SIG-M5 (cell line): ENCODE measurements around the gene B4GALT5.

Experiments used
- DNase-seq: peaks from one replicate; lab custom pipeline; 2025; lab: John Stamatoyannopoulos, UW

Gene B4GALT5

DNA sequence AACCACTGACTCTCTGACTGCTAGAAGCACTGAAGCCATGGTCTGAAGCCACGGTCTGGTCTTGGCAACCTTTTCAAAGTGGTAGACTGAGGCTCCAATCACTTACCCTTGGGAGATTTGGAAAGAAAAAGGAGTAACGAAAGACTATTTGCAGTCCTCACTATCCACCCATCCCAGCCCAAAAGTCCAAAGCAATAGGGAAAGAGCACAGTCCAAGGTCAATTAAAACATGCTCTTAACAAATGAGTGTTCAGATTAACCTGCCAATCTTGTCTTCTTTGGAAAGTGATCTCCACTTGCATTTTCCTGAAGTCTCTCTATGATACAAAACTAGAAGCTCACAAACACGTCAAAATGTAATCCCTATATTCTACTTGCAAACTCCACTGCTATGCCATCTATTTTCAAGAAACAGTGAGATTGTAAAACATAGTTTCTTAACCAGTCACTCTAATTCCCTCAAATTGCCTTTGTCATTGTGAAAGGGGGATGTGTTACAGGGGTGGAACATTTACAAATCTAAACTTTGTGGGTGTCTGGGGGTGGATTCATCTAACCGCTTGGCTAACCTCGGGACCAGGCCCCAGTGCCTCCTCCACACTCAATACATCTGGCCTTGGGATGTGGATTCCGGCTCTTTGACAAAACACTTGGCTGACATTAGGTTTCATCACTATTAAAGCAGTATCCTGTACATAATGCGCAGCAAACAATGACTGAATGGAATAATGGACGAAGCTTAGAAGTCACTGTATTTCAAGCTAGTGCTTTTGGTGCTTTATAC, 56.4 kb downstream of the B4GALT5 start:
- no peak for DNase-seq

DNA sequence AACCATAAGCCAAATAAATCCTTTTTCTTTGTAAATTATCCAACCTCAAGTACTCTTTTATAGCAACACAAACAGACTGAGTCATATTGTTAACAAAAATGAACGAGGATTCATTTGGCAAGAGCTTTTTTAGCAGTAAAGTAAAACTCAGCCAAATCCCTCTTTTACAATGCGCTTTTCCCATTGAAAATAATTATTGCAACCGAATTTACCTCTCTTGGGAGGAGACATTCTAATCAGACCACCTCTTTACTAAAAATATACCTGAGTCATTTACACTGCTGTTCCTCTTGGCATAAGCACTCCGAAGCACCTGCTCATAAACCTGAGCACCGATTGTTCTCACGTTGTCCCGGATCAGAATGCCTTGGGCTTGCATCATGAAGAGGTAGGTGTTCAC, 57.4 kb downstream of the B4GALT5 start:
- no peak for DNase-seq

DNA sequence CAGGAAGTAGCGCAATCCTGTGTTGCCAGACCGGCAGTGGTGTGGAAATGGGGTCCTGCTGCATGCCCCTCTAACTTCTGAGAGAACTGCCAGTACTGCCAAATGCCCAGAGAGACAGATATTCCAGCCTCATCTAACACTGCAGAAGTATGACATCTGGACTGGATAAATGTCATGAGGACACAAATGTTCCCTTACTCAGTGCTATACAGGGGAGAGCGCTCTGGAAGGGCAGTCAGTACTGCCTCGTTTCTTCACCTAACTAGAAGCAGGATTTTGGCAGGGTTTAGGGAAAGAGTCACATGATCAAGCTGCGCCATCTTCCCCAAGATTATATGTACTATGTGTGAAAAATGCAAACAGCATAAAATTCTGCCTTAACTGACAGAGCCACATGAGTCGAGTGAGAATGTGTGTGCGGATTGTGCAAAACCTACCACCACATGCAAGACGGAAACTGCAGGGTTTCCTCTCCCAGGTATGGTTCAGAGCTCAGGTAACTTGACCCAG, 59.7 kb downstream of the B4GALT5 start:
- DNase-seq: no peak

DNA sequence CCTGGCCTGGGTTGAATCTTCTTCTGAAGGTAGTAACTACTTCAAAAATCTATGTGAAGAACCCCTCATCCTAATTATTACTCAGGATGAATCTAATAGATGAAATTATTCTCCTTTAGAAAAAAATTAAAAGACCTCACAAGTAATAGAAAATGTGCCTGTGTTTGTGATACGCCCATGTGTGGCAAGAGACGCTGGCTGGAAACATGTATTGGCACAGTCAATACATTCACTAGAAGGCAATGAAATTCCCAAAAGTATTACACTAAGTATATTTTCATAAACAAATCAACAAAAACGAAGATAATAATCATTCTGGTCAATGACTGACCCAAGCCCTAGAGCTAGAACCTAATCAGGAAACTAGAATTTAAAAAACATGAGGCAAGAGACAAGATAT, 64.0 kb downstream of the B4GALT5 start:
- no peak for DNase-seq

DNA sequence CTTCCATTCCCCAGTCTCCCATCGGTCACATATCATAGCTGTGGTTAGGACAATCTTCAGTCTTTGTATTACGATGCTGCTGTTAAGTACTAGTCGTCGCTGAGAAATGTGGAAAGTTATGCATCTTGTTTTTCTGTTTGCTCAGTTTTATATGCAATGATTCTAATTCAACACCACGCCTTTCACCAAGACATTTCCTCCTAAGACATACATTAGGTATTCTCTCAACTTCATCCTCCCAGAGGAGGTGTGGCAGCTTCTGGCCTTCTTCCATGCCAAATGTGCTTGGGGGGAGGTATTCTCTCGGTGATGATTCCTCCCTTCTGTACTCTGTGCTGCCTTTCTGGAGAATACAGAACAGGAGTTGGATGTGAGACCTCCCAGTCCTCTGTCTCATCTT, 66.1 kb downstream of the B4GALT5 start:
- no peak for DNase-seq

DNA sequence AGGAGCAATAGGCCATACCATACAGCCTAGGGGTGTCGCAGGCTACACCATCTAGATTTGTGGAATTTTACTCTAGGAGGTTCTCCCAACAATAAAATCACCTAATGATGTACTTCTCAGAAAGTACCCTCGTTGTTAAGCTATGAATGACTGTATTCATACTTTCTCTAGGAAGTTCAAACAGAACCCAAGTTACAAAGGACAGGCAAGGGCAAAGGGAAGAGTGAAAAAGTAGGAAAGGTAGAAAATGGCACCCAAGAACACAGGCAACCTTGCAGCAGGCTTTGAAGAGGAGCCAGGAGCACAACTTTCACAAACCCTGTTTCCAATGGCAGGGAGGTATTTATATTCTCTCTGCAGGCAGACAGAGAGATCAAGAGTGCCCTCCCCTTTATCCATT, 67.2 kb downstream of the B4GALT5 start:
- DNase-seq: no peak

DNA sequence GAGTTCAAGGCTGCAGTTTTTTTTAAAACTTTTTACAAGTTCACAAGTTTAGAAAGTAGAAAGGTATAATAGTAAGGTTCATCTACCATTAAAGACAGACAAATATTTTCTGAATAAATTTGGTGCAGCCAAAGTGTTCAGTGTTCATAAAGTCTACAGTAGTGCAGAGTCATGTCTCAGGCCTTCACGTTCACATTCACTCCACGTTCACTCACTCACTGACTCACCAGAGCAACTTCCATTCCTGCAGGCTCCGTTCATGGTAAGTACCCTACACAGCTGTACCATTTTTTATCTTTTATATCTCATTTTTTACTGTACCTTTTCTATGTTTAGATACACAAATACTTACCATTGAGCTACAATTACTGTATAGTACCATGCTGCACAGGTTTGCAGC, 67.6 kb downstream of the B4GALT5 start:
- no peak for DNase-seq

DNA sequence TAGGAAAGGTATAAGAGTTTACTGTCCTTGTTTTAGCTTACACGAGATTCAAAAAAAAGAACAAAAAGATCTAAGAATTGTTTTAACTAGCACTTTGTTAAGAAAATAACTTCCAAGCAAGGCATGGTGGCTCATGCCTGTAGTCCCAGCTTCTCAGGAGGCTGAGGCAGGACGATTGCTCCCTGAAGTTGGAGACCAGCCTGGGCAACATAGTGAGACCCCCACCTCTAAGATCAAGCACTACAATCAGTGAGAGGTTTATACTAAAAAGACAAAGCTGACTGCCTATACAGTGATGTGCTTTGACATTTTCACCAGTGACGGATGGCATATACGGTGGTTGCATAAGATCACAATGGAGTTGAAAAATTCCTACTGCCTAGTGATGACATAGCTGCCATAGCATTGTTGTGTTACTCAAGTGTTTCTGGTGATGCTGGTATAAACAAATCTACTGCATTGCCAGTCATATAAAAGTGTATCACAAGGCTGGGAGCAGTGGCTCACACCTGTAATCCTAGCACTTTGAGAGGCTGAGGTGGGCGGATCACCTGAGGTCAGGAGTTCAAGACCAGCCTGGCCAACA, 68.6 kb downstream of the B4GALT5 start:
- no peak for DNase-seq

DNA sequence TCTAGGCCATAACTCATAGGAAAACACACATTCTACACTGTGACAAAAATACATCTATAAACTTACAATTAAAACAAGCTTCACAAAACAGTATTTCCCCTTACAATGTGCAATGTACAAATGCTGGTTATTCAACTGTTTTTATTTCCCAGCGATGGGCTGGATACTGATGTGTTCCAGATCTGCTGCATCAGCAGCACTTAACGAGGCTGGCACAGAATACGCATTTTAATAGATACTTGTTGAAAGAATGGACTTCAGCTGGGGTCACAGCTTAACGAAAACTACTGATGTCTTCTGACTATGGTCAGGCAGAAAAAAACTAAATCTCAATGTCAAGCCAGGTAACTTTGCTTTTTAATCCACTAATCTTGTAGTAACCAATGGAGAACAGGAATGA, 70.9 kb downstream of the B4GALT5 start:
- DNase-seq: no peak

DNA sequence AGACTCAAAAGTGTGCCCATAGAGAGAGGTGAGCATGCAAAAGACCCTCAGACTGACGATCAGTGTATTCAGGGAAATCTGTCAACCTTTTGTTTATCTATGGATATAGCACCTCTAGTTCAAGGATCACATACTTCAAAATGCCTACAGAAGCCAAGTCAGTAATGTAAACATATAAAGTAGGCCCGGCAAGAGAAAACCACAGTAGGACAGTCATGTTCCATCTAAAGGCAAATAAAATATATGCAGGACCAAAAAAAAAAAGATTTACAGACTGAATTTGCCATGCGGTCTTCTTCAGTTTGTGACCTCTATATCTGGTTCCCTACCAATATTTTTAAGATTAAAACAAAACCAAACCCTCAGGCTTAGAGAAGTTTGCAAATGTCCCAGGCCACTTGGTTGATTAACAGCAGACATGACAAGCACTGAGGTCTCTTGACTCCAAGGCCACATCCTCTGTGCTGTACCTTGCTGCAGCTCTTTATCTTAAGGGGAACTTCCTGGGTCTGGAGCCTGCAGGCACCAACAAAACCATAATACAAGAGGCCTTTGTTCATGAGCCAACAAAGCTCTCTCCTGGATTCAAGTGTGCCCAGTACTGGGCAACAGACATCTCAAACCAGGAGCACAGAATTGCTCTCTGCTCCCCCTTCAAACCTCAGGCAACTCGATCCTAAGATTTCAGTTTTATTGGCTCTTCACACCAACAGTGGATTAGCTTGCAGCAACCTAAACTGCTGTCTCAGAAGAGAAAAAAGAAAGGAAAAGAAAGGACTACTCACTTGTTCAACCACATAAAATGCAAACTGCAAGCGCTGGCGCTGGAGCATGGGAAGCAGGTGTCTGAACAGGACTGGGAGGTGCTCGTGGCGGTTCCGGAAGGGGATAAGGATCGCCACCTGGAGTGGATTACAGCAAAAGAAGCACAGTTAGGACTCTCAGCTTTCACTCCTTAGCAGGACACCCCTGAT, 71.7 kb downstream of the B4GALT5 start:
- no peak for DNase-seq

DNA sequence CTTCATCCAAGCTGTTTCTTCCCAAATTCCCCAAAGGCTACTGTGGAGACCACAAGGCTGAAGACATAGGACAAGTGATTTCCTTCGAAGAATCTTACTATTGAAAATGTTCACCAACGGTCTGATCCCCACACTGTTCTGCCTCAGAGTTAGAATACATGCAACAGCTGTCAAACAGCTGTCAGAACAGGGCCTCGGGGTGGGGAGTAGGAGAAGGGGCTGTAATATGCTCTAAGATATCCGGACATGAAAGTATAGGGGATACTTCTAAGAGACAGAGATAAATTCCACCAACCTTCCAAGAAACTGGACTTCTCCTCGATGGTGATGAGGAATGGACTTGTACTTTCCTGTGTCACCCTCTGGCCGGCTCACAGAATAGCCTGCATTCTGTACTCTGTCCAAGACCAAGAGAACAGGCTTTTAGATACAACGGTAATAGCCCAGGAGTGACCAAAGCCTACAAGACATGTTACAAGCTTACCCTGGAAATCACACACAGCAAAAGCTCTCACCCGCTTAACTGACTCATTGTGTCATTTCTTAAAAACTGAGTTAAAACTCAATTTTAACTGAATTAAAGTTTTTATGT, 76.5 kb downstream of the B4GALT5 start:
- no peak for DNase-seq

DNA sequence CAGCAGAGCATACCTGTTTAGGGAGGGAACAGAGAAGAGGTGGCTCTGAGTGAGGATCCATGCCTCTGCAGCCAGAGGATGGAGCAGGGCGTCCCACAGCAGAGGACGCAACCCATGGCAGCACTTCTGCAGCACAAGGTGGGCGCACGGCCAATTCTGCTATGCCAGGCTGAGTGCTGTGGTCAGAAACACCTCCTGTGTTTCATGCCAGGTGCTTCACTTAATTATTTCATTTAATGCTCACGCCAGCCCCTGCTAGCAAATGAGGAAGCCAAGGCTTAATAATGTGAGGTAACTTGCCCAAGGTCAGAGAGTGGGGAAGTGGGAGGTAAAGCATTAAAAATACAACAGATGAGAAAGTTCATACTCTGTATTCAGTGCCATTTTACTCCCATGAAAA, 77.2 kb downstream of the B4GALT5 start:
- no peak for DNase-seq

DNA sequence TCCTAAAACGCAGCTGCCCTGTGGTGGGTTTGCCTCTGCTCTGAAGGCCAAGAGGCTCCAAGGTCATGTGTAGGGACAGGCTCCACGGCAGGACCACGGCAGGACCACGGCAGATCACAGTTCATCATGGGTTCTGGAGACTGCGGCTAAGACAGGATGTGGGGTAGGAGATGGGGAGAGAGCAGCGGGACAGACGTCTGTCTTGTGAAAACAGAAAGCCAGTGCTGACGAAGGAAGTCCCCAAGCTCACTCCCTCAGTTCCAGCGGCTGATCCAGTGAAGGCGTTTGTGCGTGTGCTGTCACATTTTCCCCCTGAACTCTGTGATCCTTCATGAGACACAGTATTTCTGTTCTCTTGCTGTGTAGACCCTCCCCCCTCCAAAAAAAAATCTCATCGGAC, 77.8 kb downstream of the B4GALT5 start:
- DNase-seq: no peak

DNA sequence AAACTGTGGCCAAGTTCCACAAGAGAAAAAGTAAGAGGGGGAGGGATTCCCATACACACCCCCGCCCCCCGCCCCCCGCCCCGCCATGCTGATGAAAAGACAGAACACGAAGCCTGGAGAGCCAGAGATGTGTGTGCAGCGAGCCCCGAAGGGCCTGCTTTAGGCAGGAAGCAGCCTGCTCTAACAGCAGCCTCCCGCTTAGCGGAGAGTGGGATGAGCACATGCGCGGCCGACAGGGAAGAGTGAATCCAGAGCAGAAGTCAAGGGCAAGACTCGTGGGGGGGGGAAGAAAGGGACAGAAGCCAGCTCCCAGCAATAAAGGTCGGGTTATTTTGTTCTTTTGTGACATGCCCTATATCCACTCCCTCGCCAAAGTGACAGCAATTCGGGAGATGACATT, 78.5 kb downstream of the B4GALT5 start:
- DNase-seq: no peak

DNA sequence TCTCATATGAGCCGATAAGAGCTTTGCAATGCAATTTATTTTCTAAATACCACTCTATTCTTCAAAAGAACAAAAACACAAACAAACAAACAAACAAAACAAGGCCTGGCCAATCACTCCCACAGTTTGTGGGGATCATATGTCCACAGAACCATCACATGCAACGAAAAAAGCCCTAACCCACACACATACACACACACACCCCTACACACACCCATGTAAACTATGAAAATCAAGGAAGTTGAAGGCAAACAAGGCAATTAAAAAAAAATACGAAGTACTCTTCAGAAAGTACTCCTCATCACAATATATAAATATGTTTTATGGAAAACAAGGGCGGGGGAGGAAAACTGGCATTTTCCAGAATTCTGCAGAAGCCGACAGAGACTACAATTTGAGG, 79.6 kb downstream of the B4GALT5 start:
- DNase-seq: no peak

DNA sequence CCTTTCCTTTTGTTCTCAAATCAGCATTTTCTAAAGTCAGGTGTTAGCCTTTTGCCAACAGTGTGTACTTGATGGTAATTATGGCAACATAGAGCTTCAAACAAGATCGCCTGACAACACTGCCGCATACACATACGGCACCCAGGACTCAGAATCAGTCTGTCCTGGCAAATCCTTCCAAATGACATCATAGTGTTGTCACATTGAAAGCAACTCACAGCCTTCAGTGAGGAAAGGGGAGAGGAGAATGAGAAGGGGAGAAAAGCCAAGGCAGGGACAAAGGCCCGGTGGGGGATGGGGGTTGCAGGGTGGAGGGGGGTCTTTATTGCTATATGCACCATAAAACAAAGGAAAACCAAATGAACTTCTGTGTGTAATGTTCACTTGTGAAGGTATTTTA, 80.0 kb downstream of the B4GALT5 start:
- DNase-seq: no peak

DNA sequence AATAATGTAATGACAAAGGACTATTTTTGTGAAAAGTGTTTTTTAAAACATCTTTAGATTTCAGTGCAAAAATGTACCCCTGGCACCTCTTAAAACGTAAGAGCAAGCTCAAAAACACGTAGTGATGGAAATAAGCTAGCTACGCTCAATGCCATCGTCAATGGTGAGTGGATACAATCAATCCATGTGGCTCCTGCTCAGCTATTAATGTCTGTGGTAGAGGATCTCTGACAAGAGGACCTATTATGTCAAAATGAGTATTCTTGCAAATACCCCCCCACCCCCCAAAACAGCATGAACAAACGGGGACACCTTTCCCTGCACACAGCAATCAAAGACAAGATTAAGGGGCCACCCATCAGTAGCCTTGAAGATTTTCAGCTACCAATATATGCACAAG, 80.7 kb downstream of the B4GALT5 start:
- no peak for DNase-seq

DNA sequence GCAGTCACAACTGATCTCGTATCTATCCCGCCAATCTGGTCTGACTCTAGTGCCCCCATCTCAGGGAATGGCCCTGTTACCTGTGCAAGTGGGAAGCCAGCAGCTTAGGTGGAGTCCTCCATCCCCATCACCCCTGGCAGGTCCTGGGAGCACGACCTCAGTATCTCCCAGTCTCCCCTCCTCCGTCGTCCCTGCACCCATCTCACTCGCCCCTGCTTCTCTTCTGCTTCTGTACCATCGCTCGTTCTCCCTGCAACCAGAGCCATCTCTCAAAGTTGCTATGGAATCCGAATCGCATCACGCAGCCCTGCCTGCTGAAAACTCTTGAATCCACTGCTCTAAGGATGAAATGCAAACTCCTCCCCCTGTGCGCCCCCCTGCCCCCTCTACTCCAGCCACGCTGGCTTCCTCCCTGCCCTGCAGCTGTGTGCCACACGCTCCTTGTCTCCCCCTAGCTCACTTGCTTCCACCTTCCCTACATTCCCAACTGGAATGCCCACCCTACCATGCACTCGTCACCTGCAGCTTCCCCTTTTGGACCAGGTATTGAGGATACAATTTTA, 81.7 kb downstream of the B4GALT5 start:
- no peak for DNase-seq

DNA sequence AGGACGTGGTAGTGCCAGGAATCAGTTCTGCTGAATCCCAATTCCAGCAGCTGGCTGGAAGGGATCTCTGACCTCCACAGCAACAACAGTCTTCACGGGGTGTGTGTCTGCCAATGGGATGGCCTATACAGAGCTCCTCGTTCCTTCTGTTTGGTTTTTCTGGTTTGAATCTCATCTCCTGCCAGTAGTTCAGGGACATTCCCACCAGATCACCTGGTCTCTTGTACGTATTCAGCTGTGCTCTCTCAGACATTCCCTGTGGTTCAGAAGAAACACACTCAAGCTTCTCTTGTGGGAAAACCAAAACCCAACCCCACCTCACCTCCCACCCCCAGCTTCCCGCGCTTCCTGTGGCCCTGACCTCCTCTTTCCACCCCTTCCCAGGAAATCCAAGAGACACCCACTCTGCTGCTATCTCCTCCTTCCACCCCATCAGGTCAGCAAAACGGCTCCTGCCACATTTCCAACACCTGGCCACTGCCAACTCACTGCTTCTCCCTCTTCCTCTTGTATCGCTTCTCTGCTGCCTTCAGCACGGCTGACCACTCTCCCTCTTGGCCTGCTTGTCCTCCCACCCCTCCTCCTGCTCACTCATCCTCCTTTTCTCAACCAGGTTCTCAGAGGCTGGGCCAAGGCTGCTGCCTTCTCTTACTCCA, 82.5 kb downstream of the B4GALT5 start:
- no peak for DNase-seq

DNA sequence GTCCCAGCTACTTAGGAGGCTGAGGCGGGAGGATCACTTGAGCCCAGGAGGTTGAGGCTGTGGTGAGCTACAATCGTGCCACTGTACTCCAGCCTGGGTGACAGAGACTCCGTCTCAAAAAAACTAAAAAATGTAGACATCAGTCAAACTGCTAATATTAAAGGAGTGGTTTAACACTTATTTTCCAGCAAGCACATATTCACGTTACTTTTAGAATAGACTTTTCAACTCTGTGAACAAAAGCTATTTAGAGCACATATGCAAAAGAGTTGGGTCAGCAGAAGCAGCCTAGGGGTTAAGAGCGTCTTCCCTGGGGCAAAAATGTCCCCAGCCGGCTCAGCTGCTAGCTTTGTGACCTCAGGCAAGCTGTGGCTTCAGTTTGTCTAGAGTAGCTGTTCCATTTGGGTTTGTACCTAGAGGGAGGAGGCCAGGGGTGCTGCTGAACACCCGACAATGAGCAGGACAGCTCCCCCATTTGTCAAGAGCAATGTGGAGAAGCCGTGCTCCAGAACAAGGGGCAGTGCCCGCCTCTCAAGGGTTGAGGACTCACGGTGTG, 83.2 kb downstream of the B4GALT5 start:
- no peak for DNase-seq

DNA sequence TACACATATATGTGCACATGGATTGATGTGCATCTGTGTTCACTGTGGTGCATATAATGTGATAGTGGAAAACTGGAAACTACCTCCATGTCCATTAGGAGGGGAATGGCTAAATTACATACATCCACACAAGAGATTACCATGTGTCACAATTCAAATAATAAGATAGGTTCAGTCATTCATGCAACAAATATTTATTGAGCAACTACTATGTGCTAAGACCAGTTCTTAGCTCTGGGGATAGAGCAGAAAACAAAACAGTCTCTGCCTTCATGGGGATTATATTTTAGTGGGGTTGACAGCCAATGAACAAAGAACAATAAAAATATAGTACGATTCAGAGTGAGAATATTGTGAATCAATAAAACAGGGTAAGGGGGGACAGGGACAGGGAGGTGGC, 84.1 kb downstream of the B4GALT5 start:
- DNase-seq: no peak
